IMR-90 (cell line): ENCODE measurements around the gene GAS6. TPM values are rescaled to one million over a fixed set of nuclear protein-coding genes. Genes with fewer than 3 reads are reported as not detected.
"Not testable (repeated sequence)": the region's sequence is repeated elsewhere in the genome, so short reads cannot be mapped to it uniquely, and the experiment has no call there.

ENCODE experiments used
- ATAC-seq: fragments of 200-7000 bp; cut with Tn5 transposase; 2 replicates; pipeline ENCODE4 v1.9.1; 2020; ENCODE audit warnings: low read depth, mild to moderate bottlenecking, moderate library complexity
- BruUV-seq: library from RNA; stranded (reverse); fragments of 400-500 nt; replicated peaks from 2 replicates; lab custom pipeline; 2021; lab: Mats Ljungman, UMichigan
- CTCF ChIA-PET: fragments of 300-600 bp; formaldehyde crosslinking; extraction: SDS; loops from one replicate; lab custom pipeline; 2021; ENCODE audit warnings: antibody characterized with exemption; lab: Yijun Ruan, JAX
- POLR2A ChIA-PET: fragments of 300-600 bp; sonication (Branson Sonifier 250); formaldehyde crosslinking; loops from one replicate; lab custom pipeline; 2022; ENCODE audit warnings: antibody characterized with exemption; ENCODE audit not compliant: unreplicated experiment; lab: Charles Lee
- DNase-seq: peaks from one replicate; pipeline ENCODE4 v3.0.0; 2013
- H2AFZ ChIP-seq: replicated peaks from 2 replicates; pipeline ENCODE3; 2013; ENCODE audit warnings: low read length, mild to moderate bottlenecking; ENCODE audit not compliant: poor library complexity
- H2AK5ac ChIP-seq: 2 replicates; pipeline ENCODE4 v1.6.1; 2013; ENCODE audit warnings: low read depth, low read length, inconsistent platforms
- H2AK9ac ChIP-seq: replicated peaks from 2 replicates; pipeline ENCODE3; 2013; ENCODE audit warnings: mild to moderate bottlenecking, low read depth, low read length, moderate library complexity; ENCODE audit not compliant: poor library complexity
- H2BK120ac ChIP-seq: 2 replicates; pipeline ENCODE4 v1.6.1; 2013; ENCODE audit warnings: low read depth, low read length, inconsistent platforms
- H2BK15ac ChIP-seq: 3 replicates; pipeline ENCODE4 v1.6.1; 2013; ENCODE audit warnings: low read depth, low read length, inconsistent platforms
- H2BK20ac ChIP-seq: 2 replicates; pipeline ENCODE4 v1.6.1; 2013; ENCODE audit warnings: low read depth, mild to moderate bottlenecking, inconsistent platforms, low read length, moderate library complexity
- H2BK5ac ChIP-seq: 2 replicates; pipeline ENCODE4 v1.6.1; 2013; ENCODE audit warnings: mild to moderate bottlenecking, low read depth, low read length, inconsistent platforms; ENCODE audit not compliant: poor library complexity, severe bottlenecking
- H3K14ac ChIP-seq: replicated peaks from 2 replicates; pipeline ENCODE4 v1.6.1; 2013; ENCODE audit warnings: low read depth, low read length, inconsistent platforms
- H3K18ac ChIP-seq: 2 replicates; pipeline ENCODE4 v1.6.1; 2013; ENCODE audit warnings: low read depth, low read length, control low read depth
- H3K23ac ChIP-seq: 2 replicates; pipeline ENCODE4 v1.6.1; 2013; ENCODE audit warnings: low read depth, low read length, inconsistent platforms
- H3K27ac ChIP-seq: 2 replicates; pipeline ENCODE4 v1.5.1; 2013; ENCODE audit warnings: mild to moderate bottlenecking, control low read depth, low read length; ENCODE audit not compliant: insufficient read depth
- H3K27me3 ChIP-seq: 2 replicates; pipeline ENCODE4 v1.6.1; 2013; ENCODE audit warnings: low read length; ENCODE audit not compliant: control insufficient read depth, insufficient read depth
- H3K36me3 ChIP-seq: 2 replicates; pipeline ENCODE4 v1.6.1; 2013; ENCODE audit warnings: low read length, mixed read lengths; ENCODE audit not compliant: control insufficient read depth, insufficient read depth
- H3K4ac ChIP-seq: 2 replicates; pipeline ENCODE4 v1.6.1; 2013; ENCODE audit warnings: low read depth, low read length, inconsistent platforms
- H3K4me1 ChIP-seq: 2 replicates; pipeline ENCODE4 v1.6.1; 2013; ENCODE audit warnings: low read length, mixed read lengths; ENCODE audit not compliant: control insufficient read depth, insufficient read depth
- H3K4me2 ChIP-seq: 2 replicates; pipeline ENCODE4 v1.6.1; 2013; ENCODE audit warnings: low read depth, mild to moderate bottlenecking, control low read depth, low read length, moderate library complexity
- H3K4me3 ChIP-seq: 2 replicates; pipeline ENCODE4 v1.5.1; 2013; ENCODE audit warnings: low read depth, mild to moderate bottlenecking, control low read depth, low read length, moderate library complexity; ENCODE audit not compliant: insufficient read depth
- H3K56ac ChIP-seq: 2 replicates; pipeline ENCODE4 v1.6.1; 2013; ENCODE audit warnings: low read length, inconsistent platforms; ENCODE audit not compliant: insufficient read depth; ENCODE audit errors: extremely low read depth
- H3K79me1 ChIP-seq, 2 experiments: 2 replicates each; pipeline ENCODE4 v1.6.1; 2013; ENCODE audit warnings: low read length in 2 of 2, inconsistent platforms in 1 of 2, low read depth in 1 of 2
- H3K9ac ChIP-seq: 2 replicates; pipeline ENCODE4 v1.6.1; 2013; ENCODE audit warnings: low read depth, low read length, control low read depth
- H3K9me1 ChIP-seq: 2 replicates; pipeline ENCODE4 v1.6.1; 2013; ENCODE audit warnings: low read length, inconsistent platforms; ENCODE audit not compliant: insufficient read depth
- H3K9me3 ChIP-seq: 2 replicates; pipeline ENCODE4 v1.6.1; 2013; ENCODE audit warnings: low read length; ENCODE audit not compliant: control insufficient read depth, insufficient read depth
- H4K20me1 ChIP-seq: 2 replicates; pipeline ENCODE4 v1.6.1; 2013; ENCODE audit warnings: low read length, inconsistent platforms; ENCODE audit not compliant: insufficient read depth
- H4K5ac ChIP-seq: 2 replicates; pipeline ENCODE4 v1.6.1; 2013; ENCODE audit warnings: mild to moderate bottlenecking, low read depth, low read length, control low read depth
- H4K8ac ChIP-seq, 2 experiments: 2 replicates each; pipeline ENCODE4 v1.6.1; 2013; ENCODE audit warnings: low read depth in 2 of 2, low read length in 2 of 2, control low read depth in 1 of 2, inconsistent platforms in 1 of 2
- H4K91ac ChIP-seq: 2 replicates; pipeline ENCODE4 v1.6.1; 2013; ENCODE audit warnings: low read depth, low read length, inconsistent platforms; ENCODE audit not compliant: insufficient read depth
- WGBS, 2 experiments: methylation state at CpG; one replicate each; pipeline versions ENCODE4 v1.1.5 to v1.1.7; 2013; ENCODE audit warnings: missing lambda C conversion rate in 2 of 2; ENCODE audit not compliant: insufficient read length in 1 of 2; ENCODE audit errors: extremely low coverage in 2 of 2; 5-methylcytosine and 5-hydroxymethylcytosine counted together
- dilution Hi-C: fragments of 300-500 bp; cut with HindIII; formaldehyde crosslinking; loops from one replicate; pipeline ENCODE4 v1.14.3; 2018; ENCODE audit warnings: low sequenced_read_pairs; ENCODE audit not compliant: unreplicated experiment
- in situ Hi-C: fragments of 300-500 bp; cut with MboI; formaldehyde crosslinking; loops from 3 replicates; pipeline ENCODE4 v1.14.3; 2019; ENCODE audit warnings: low sequenced_read_pairs, inconsistent platforms, mixed read lengths
- intact Hi-C: fragments of 100-400 bp; cut with micrococcal nuclease; formaldehyde crosslinking; loops from 2 replicates; pipeline ENCODE4 v1.10.0; 2022
- polyA plus RNA-seq, 3 experiments: library from polyadenylated mRNA; depleted of rRNA; stranded (reverse); fragments of >200 nt; gene quantifications; 2 replicates each; pipeline ENCODE4 v1.2.3, GENCODE V29; 2012; ENCODE audit warnings: low replicate concordance in 1 of 3
- total RNA-seq: library from RNA; depleted of rRNA; stranded (reverse); fragments of >200 nt; gene quantifications from 2 replicates; pipeline ENCODE4 v1.2.3, GENCODE V29; 2012

Gene GAS6
- total and polyA plus RNA-seq, 2 of the 4 experiments (the other 2 are of a cell fraction): 220 to 823 TPM

DNA sequence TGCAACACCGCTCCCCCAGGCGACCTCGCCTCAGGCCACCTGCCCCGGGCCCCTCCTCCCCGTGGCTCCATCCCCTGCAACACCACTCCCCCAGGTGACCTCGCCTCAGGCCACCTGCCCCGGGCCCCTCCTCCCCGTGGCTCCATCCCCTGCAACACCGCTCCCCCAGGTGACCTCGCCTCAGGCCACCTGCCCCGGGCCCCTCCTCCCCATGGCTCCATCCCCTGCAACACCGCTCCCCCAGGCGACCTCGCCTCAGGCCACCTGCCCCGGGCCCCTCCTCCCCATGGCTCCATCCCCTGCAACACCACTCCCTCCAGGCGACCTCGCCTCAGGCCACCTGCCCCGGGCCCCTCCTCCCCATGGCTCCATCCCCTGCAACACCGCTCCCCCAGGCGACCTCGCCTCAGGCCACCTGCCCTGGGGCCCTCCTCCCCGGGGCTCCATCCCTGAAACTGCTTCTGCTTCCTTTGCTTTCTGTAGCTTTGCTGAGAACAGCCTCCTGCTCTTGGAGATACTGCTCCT, 33.4 kb downstream of the GAS6 start:
- H3K18ac ChIP-seq, H3K4me1 ChIP-seq, H3K9ac ChIP-seq, H2AK5ac ChIP-seq, BruUV-seq, H3K56ac ChIP-seq, H2AFZ ChIP-seq, H2AK9ac ChIP-seq, H4K5ac ChIP-seq, H2BK120ac ChIP-seq, H3K27ac ChIP-seq, H3K4me2 ChIP-seq, H3K4ac ChIP-seq, H3K4me3 ChIP-seq, DNase-seq, dilution Hi-C loops, CTCF ChIA-PET, in situ Hi-C loops, H4K91ac ChIP-seq, H4K8ac ChIP-seq, POLR2A ChIA-PET, H2BK15ac ChIP-seq, H3K14ac ChIP-seq, H3K23ac ChIP-seq, H2BK5ac ChIP-seq, intact Hi-C loops, H2BK20ac ChIP-seq, H3K27me3 ChIP-seq, H3K9me3 ChIP-seq, ATAC-seq: not testable (repeated sequence)
- H4K20me1 ChIP-seq: peaks cover 25% of the 10 kb centered on the region
- WGBS, 2 experiments: 80% methylated on average over 2 of the region's 22 CpGs; no CpG with 5 or more reads in 1 of the 2 experiments
- H3K36me3 ChIP-seq: peaks cover 71% of the 10 kb centered on the region
- H3K9me1 ChIP-seq: peaks cover 12% of the 10 kb centered on the region; the same call in 1 of the 2 replicates
- peaks cover 27 to 77% of the 10 kb centered on the region in 2 experiments for H3K79me1 ChIP-seq
